Measurements from ENCODE around the gene MAML2. TPM values are rescaled to one million over a fixed set of nuclear protein-coding genes. Genes with fewer than 3 reads are reported as not detected.
A peak's percentile ranks its signal among the peaks of the same experiment; 100 is the strongest.

Gene MAML2
- total RNA-seq, 1 donor from 2014 or later = 4.5 TPM

GRCh38 chr11:96265972-96266371, 77.0 kb downstream of the MAML2 start:
- no peak for ATAC-seq

- no peak for ATAC-seq
These were observed 77.7 kb downstream of the MAML2 start for GRCh38 chr11:96265220-96265737.

GRCh38 chr11:96264364-96264763, 78.6 kb downstream of the MAML2 start:
- no peak for ATAC-seq

GRCh38 chr11:96263238-96263763, 79.7 kb downstream of the MAML2 start:
- peak; percentile 51 for ATAC-seq

GRCh38 chr11:96260532-96260931, 82.5 kb downstream of the MAML2 start:
- no peak for ATAC-seq

- ATAC-seq = peak; percentile 47
These were observed 82.9 kb downstream of the MAML2 start for GRCh38 chr11:96260067-96260511.

- ATAC-seq = peak; percentile 84
These were observed 83.7 kb downstream of the MAML2 start for GRCh38 chr11:96259134-96259830.

- ATAC-seq = no peak
These were observed 84.7 kb downstream of the MAML2 start for GRCh38 chr11:96257972-96258934.

- ATAC-seq = no peak
These were observed 86.0 kb downstream of the MAML2 start for GRCh38 chr11:96257036-96257435.

- no peak for ATAC-seq
These were observed 86.6 kb downstream of the MAML2 start for GRCh38 chr11:96256215-96257011.

GRCh38 chr11:96254854-96255253, 88.1 kb downstream of the MAML2 start:
- peak; percentile 62 for ATAC-seq

- no peak for ATAC-seq
These were observed 88.9 kb downstream of the MAML2 start for GRCh38 chr11:96254087-96254486.

GRCh38 chr11:96246718-96247552, 96.1 kb downstream of the MAML2 start:
- ATAC-seq = no peak

GRCh38 chr11:96242971-96243647, 99.9 kb downstream of the MAML2 start:
- peak; percentile 99 for ATAC-seq

GRCh38 chr11:96242191-96242847, 100.7 kb downstream of the MAML2 start:
- no peak for ATAC-seq

- no peak for ATAC-seq
These were observed 101.6 kb downstream of the MAML2 start for GRCh38 chr11:96241331-96241841.

- ATAC-seq = no peak
These were observed 104.3 kb downstream of the MAML2 start for GRCh38 chr11:96238563-96239135.

- no peak for ATAC-seq
These were observed 105.2 kb downstream of the MAML2 start for GRCh38 chr11:96237766-96238266.

- ATAC-seq = no peak
These were observed 107.2 kb downstream of the MAML2 start for GRCh38 chr11:96235751-96236150.

All from esophagus mucosa (tissue), 1 donor.